HUES6 (cell line): ENCODE measurements around the gene ATP8A2.

Experiments used
- H3K27ac ChIP-seq: 2 replicates; pipeline ENCODE4 v1.7.0; 2013; ENCODE audit warnings: low read depth, mild to moderate bottlenecking, low read length, inconsistent platforms
- H3K27me3 ChIP-seq: 2 replicates; pipeline ENCODE4 v1.6.1; 2013; ENCODE audit warnings: low read length; ENCODE audit not compliant: control insufficient read depth, insufficient read depth
- H3K36me3 ChIP-seq: 2 replicates; pipeline ENCODE4 v1.6.1; 2013; ENCODE audit warnings: low read length; ENCODE audit not compliant: control insufficient read depth, insufficient read depth
- H3K4me1 ChIP-seq: 2 replicates; pipeline ENCODE4 v1.6.1; 2013; ENCODE audit warnings: low read length; ENCODE audit not compliant: control insufficient read depth, insufficient read depth
- H3K4me3 ChIP-seq: 2 replicates; pipeline ENCODE4 v1.5.1; 2013; ENCODE audit warnings: low read depth, low read length
- H3K9ac ChIP-seq: one replicate; pipeline ENCODE4 v1.6.1; 2013; ENCODE audit warnings: mild to moderate bottlenecking, low read length
- H3K9me3 ChIP-seq: 2 replicates; pipeline ENCODE4 v1.6.1; 2013; ENCODE audit warnings: low read depth, low read length; ENCODE audit not compliant: control insufficient read depth, insufficient read depth

ATP8A2 gene

DNA sequence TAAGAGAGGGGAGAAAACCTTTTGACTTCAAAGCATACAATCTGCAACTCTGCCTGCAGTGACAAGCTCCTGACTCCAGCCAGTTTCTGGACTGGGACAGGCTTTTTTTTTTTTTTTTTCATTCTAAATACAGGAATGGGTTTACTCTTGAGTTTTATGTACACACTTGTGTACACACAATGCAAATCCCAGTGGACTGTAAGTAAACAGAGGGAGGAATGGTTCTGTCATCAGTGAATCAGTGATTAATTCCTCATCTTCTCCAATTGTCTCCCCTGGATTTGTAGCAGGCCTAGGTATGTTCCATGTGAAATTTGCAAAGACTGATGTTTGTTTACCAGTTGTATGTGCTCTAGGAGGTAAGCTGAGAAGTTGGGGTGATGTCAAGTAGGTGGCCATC is 495.3 kb downstream of the ATP8A2 start:
- no peaks in the 10 kb centered on the region for H3K27me3 ChIP-seq
- H3K4me3 ChIP-seq: no peak overlapping the region
- H3K9ac ChIP-seq: no peak overlapping the region
- H3K27ac ChIP-seq: no peak overlapping the region
- H3K4me1 ChIP-seq: peaks cover 9% of the 10 kb centered on the region
- no peaks in the 10 kb centered on the region for H3K36me3 ChIP-seq
- no peaks in the 10 kb centered on the region for H3K9me3 ChIP-seq

DNA sequence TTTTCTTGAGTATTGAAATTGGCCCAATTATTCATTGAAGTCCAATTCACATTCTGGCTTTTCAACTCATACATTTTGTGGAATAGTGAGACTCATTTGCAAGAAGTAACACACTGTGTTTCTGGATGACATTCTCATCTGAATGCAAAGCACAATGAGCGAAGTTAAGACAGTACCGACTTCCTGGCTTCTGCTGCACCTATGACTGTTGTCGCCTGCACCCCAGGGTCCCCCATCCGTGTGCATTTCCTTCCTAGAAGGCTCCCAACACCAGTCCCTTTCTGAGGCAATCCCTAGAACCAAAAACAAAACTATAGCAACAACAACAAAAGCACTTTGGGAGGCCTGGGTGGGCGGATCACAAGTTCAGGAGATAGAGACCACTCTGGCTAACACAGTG is 496.7 kb downstream of the ATP8A2 start:
- no peaks in the 10 kb centered on the region for H3K9me3 ChIP-seq
- H3K4me1 ChIP-seq: peaks cover 11% of the 10 kb centered on the region
- H3K4me3 ChIP-seq: no peak overlapping the region
- H3K36me3 ChIP-seq: no peaks in the 10 kb centered on the region
- H3K9ac ChIP-seq: no peak overlapping the region
- H3K27ac ChIP-seq: no peak overlapping the region
- no peaks in the 10 kb centered on the region for H3K27me3 ChIP-seq

DNA sequence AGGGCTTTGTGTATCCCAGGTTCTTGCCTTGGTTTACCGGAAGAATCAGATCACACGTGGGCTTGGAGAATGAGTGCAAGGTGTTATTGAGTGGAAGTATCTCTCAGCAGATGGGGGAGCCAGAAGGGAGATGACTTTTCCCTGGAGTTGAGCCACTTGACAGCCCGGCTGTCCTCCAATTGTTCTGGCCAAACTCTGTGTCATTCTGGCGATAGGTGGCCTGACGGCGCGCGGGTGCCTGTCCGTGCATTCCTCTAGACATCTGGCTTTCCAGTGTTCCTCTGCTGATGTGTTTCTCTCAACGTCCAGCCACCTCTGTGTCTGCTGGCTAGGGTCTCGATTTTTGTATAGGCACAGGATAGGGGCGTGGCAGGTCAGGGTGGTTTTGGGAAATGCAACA is 498.2 kb downstream of the ATP8A2 start:
- Histone ChIP-seq H3K9ac (no peak overlapping the region), H3K27me3 (no peaks in the 10 kb centered on the region), H3K36me3 (no peaks in the 10 kb centered on the region), H3K4me3 (no peak overlapping the region), H3K9me3 (no peaks in the 10 kb centered on the region), H3K27ac (no peak overlapping the region), H3K4me1 (peaks cover 14% of the 10 kb centered on the region)

DNA sequence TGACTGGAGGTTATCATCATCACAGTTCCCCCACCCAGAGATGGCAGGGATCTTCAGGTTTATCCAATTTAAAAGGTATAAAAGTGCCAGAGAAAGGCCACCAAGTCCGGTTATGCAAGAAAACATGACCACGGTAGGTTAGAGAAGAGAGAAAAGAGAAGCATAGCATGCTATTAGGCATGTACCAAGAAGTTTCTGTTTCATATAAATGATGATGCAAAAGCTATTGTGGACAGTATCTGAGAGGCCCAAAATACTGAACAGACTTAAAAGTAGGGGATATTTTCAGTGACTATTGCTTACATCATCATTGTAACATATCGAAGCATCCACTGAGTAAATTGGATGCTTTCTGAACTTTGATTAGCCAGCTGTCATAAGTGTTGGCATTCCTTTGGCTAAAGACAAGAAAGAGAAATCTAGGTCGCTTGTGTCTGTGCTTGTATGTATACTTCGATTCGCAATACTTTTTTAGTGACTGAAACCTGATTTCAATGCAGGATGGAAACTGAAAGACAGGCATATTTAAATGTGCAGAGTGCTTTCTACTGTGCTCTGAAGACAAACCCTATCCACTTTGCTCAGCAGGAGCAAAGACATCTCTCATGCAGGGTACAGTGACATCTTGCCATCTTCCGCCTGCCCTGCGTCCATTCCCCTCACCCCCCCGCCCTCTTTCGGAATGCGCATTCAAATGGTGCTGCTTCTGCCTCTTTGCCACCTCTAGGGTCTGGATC is 499.8 kb downstream of the ATP8A2 start:
- H3K4me1 ChIP-seq: peaks cover 15% of the 10 kb centered on the region
- no peaks in the 10 kb centered on the region for H3K27me3 ChIP-seq
- H3K36me3 ChIP-seq: no peaks in the 10 kb centered on the region
- H3K9ac ChIP-seq: no peak overlapping the region
- H3K27ac ChIP-seq: no peak overlapping the region
- H3K9me3 ChIP-seq: no peaks in the 10 kb centered on the region
- no peak overlapping the region for H3K4me3 ChIP-seq

DNA sequence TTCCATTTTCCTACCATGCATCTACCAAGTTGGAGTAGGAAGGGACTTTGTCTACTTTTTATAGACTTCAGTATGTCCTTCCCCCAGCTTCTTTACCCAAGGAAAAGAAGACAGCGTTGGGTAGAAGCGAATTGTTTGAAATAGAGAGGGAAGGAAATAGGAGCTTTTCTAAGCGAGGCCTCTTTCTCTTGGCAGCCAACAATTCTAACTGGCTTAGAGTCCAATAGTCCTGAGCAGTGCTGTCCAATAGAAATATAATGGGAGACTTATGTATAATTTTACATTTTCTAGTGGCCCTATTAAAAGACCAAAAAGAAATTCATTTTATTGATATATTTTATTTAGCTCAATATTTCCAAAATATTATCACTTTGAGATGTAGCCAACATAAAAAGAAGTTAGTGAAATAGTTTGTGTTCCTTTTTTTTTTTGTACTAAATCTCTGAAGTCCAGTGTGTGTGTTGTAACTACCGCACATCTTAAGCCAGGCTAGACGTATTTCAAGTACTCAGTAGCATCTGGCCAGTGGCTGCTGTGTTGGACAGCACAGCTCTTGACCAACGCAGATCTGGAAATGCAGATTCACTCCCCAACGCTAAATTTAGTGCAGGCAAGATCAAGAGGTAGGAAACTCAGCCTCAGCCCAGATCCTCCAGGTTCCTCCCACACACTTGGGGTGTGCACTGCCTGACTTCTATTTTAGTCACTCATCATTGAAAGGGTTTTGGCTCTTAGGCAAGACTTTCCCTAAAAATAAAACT is 500.9 kb downstream of the ATP8A2 start:
- no peaks in the 10 kb centered on the region for H3K9me3 ChIP-seq
- no peak overlapping the region for H3K9ac ChIP-seq
- H3K4me3 ChIP-seq: no peak overlapping the region
- H3K4me1 ChIP-seq: peaks cover 15% of the 10 kb centered on the region
- H3K36me3 ChIP-seq: no peaks in the 10 kb centered on the region
- no peaks in the 10 kb centered on the region for H3K27me3 ChIP-seq
- H3K27ac ChIP-seq: no peak overlapping the region

DNA sequence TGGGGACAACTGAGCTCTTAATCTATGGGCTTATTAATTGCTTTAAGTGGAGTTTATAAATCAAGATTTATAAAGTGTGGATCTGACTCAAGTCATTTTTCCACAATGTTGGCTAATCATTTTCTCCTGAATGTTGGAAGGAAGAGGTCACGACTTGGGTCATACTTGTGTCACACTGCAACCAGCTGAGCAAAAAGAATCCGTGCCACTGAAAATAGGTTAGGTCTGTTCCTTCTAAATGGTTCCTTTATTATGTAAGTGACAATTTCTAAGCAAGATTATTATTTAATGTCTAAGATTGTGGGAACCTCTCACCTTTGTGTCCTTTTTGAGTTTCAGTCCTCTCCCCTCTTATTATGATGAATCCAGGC is 501.5 kb downstream of the ATP8A2 start:
- no peak overlapping the region for H3K9ac ChIP-seq
- peaks cover 15% of the 10 kb centered on the region for H3K4me1 ChIP-seq
- no peaks in the 10 kb centered on the region for H3K36me3 ChIP-seq
- no peak overlapping the region for H3K27ac ChIP-seq
- no peak overlapping the region for H3K4me3 ChIP-seq
- H3K9me3 ChIP-seq: no peaks in the 10 kb centered on the region
- no peaks in the 10 kb centered on the region for H3K27me3 ChIP-seq

DNA sequence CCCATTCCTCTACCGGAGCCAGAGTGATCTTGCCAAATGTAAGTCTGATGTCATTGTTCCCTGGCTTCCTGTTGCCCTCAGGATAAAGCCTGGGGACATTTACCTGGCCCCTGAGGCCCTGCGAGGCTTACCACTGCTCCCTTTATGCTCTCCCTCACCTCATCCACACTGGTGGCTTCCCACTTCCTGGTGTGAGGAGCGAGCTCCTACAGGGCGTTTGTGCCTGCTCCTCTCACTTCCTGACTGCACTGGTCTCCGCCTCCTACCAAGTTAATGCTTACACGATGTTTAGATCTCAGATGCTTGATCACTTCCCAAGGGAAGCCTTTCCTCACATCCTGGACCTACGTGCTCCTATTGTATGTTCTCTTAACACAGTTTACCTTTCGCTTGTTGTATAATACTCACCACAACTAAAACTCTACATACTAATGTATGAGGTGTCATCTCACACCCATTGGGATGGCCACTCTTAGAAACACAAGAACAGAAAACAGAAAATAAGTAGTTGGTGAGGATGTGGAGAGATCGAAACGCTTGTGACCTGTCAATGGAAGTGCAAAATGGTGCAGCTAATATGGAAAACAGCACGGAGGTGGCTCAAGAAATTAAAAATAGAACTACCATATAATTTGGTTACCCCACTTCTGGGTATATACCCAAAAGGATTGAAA is 502.4 kb downstream of the ATP8A2 start:
- no peaks in the 10 kb centered on the region for H3K9me3 ChIP-seq
- H3K4me1 ChIP-seq: peaks cover 11% of the 10 kb centered on the region
- H3K4me3 ChIP-seq: no peak overlapping the region
- H3K9ac ChIP-seq: no peak overlapping the region
- H3K27ac ChIP-seq: no peak overlapping the region
- no peaks in the 10 kb centered on the region for H3K36me3 ChIP-seq
- no peaks in the 10 kb centered on the region for H3K27me3 ChIP-seq

DNA sequence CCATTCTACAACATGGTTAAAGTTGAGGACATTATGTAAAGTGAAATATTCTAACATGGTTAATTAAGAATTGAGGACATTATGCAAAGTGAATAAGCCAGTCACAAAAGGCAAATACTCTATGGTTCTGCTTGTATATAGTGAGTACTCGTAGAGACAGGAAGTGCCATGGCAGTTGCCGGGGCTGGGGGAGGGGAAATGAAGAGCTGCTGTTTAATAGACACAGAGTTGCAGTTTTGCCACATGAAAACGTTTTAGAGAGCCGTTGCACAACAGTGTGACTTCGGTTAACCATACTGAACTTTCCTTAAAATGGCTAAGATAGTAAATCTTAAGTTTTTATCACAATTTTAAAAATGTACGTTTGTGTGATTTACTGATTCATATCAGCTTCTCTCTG is 503.1 kb downstream of the ATP8A2 start:
- Histone ChIP-seq H3K9me3 (no peaks in the 10 kb centered on the region), H3K4me3 (no peak overlapping the region), H3K9ac (no peak overlapping the region), H3K4me1 (peaks cover 11% of the 10 kb centered on the region), H3K36me3 (no peaks in the 10 kb centered on the region), H3K27ac (no peak overlapping the region), H3K27me3 (no peaks in the 10 kb centered on the region)

DNA sequence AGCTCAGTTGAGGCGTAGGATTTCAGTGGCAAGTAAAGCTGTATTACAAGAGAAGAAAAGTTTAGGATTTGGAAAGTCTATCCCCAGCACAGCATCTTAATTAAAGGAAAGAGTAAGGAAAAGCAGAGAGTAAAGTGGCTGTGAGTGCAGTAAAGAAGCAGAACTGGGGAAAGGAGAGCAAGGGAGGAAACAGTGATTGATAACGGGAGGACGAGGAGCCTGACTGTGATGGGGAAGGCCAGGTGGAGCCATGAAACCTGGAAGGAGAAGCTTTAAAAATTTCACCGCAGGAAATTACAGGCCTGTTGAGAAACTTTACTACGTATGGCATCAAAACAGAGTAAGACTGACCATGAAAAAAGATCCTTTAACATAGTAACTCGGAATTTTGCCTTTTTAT is 504.5 kb downstream of the ATP8A2 start:
- Histone ChIP-seq H3K9ac (no peak overlapping the region), H3K4me3 (no peak overlapping the region), H3K27me3 (no peaks in the 10 kb centered on the region), H3K9me3 (no peaks in the 10 kb centered on the region), H3K4me1 (peaks cover 14% of the 10 kb centered on the region), H3K27ac (no peak overlapping the region), H3K36me3 (no peaks in the 10 kb centered on the region)

DNA sequence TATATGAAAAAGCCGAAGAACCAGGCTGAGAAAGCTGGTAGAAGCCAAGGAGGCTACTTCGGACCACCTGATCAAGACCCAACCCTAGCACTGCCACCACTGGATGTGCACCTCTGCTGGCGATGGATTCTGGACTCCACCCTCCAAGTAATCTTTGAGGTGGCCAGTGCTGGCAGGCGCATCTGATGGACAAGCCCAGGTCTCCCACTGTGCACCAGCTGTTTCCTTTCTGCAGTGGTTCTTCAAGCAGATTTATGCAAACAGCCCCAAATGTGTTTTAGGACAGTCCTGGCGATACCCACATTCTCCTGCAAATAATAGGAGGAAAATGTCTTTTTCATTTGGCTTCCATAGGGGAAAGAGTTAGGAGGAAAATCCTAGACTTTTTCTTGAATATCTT is 507.7 kb downstream of the ATP8A2 start:
- Histone ChIP-seq H3K27me3 (no peaks in the 10 kb centered on the region), H3K9me3 (no peaks in the 10 kb centered on the region), H3K27ac (no peak overlapping the region), H3K9ac (no peak overlapping the region), H3K36me3 (no peaks in the 10 kb centered on the region), H3K4me3 (no peak overlapping the region), H3K4me1 (peaks cover 29% of the 10 kb centered on the region)
